Measurements from ENCODE around the gene TMCC1. TPM values are rescaled to one million over a fixed set of nuclear protein-coding genes. Genes with fewer than 3 reads are reported as not detected.

The TMCC1 gene
- total and polyA plus RNA-seq, 10 of the 15 experiments (the other 5 are each of a cell fraction or from before 2014, with no cell fraction given) = 2.3 to 21.1 (median 8.4) TPM

DNA sequence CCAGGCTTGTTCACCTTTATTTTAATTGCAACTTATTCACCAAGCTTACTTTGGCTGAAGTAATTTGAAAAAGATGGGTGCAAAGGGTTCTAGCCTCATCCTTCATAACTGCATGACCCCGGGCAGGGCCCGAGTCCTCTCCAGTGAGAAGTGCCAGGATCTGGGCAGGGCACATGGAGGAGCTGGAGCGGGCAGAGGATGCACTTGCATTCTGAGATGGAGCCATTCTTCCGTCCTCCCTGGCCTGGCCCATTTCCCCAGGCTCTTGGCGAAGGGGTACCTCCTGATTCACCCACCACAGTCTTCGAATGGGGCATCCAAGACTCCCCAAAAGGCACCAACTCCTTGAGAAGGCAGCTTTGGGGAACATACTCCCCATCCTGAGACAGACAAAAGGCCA lies 264.5 kb downstream of the TMCC1 start (continued):
- TF ChIP-seq, protein P1, sequence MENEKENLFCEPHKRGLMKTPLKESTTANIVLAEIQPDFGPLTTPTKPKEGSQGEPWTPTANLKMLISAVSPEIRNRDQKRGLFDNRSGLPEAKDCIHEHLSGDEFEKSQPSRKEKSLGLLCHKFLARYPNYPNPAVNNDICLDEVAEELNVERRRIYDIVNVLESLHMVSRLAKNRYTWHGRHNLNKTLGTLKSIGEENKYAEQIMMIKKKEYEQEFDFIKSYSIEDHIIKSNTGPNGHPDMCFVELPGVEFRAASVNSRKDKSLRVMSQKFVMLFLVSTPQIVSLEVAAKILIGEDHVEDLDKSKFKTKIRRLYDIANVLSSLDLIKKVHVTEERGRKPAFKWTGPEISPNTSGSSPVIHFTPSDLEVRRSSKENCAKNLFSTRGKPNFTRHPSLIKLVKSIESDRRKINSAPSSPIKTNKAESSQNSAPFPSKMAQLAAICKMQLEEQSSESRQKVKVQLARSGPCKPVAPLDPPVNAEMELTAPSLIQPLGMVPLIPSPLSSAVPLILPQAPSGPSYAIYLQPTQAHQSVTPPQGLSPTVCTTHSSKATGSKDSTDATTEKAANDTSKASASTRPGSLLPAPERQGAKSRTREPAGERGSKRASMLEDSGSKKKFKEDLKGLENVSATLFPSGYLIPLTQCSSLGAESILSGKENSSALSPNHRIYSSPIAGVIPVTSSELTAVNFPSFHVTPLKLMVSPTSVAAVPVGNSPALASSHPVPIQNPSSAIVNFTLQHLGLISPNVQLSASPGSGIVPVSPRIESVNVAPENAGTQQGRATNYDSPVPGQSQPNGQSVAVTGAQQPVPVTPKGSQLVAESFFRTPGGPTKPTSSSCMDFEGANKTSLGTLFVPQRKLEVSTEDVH (IDR thresholded peaks at IDR 0.05; ENCODE audit: low read depth, partially characterized antibody) = no peak
- TF ChIP-seq, protein P2, sequence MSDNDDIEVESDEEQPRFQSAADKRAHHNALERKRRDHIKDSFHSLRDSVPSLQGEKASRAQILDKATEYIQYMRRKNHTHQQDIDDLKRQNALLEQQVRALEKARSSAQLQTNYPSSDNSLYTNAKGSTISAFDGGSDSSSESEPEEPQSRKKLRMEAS (IDR thresholded peaks at IDR 0.05; ENCODE audit: low read depth, low read length) = no peak
- no peak for TF ChIP-seq RUNX3 (IDR thresholded peaks at IDR 0.05; ENCODE audit: low read length)
- TF ChIP-seq ATF7 (IDR thresholded peaks at IDR 0.05; ENCODE audit: low read depth) = no peak
- TF ChIP-seq YBX1 (IDR thresholded peaks at IDR 0.05) = no peak
- TF ChIP-seq ASH2L (IDR thresholded peaks at IDR 0.05; ENCODE audit: borderline replicate concordance, low read depth) = no peak

DNA sequence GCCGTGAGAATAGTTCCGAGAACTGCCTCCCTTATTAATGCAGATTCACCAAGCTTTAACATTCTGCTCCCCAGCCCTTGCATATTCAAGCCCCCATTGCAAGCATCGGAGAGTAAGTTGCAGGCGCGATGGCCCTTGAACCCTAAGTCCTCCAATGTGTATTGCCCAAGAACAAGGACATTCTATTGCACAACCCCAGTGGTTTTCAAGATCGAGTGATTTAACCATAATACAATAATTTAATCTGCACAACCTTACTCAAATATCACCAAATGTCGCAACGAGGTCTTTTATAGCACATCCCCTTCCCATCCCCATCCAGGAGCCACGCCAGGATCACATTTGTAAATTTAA lies 265.4 kb downstream of the TMCC1 start:
- POLR2A ChIA-PET = interaction anchor here (1.9 kb wide), 1 partner anchor 264 kb away, joined by 6 read pairs; no protein-coding TSS in a partner anchor
- DNase-seq (ENCODE audit: low read depth, low spot score) = no peak
- peak overlapping the region; percentile 99 for H3K4me2 ChIP-seq (ENCODE audit: control insufficient read depth, insufficient read depth)
- peak overlapping the region; percentile 84; the same call in 1 of the 2 replicates for H3K4me3 ChIP-seq
- SMC1A ChIA-PET (ENCODE audit: uncharacterized antibody, unreplicated experiment) = interaction anchor here (0.9 to 2.1 kb wide), 7 partner anchors 10 to 266 kb away, joined by 3 to 12 read pairs (median 4); partner anchors contain the start of gene TMCC1
- H3K79me2 ChIP-seq (ENCODE audit: control insufficient read depth, insufficient read depth, low read length) = no peaks in the 10 kb centered on the region; the same call in 1 of the 2 replicates
- no peaks in the 10 kb centered on the region for H3K36me3 ChIP-seq (ENCODE audit: control insufficient read depth in 2 of 2, insufficient read depth in 2 of 2, low read length in 1 of 2)
- H3K9ac ChIP-seq (ENCODE audit: control insufficient read depth, insufficient read depth, low read length) = no peak overlapping the region; the same call in 1 of the 2 replicates
- H3K27ac ChIP-seq (ENCODE audit: control insufficient read depth, insufficient read depth) = no peak overlapping the region
- no peaks in the 10 kb centered on the region; the same call in 1 of the 2 replicates for H3K4me1 ChIP-seq (ENCODE audit: control insufficient read depth, insufficient read depth, low read length)
- no peak for ATAC-seq
- no peaks in the 10 kb centered on the region for H4K20me1 ChIP-seq (ENCODE audit: control insufficient read depth, insufficient read depth)
- WGBS (ENCODE audit: insufficient coverage, insufficient replicate concordance, low lambda C conversion rate, missing lambda C conversion rate) = 20% methylated on average over 9 of the region's 9 CpGs
- RAD21 ChIA-PET (ENCODE audit: unreplicated experiment) = interaction anchor here (1.2 to 1.7 kb wide), 4 partner anchors 138 to 314 kb away, joined by 4 to 12 read pairs (median 5); no protein-coding TSS in a partner anchor
- in situ Hi-C loops (cut with MboI) = no loop called here
- no peaks in the 10 kb centered on the region for H3K9me3 ChIP-seq (replicated peaks; ENCODE audit: control insufficient read depth, insufficient read depth, low read length)
- intact Hi-C loops (cut with micrococcal nuclease; ENCODE audit: unreplicated experiment) = loop anchor here (1.0 to 10.0 kb wide), 3 partner anchors 197 to 306 kb away; no protein-coding TSS in a partner anchor
- no peak for FAIRE-seq
- H3K27me3 ChIP-seq (replicated peaks in 1 of 2; ENCODE audit: control insufficient read depth in 2 of 2, insufficient read depth in 2 of 2, low read length in 1 of 2) = no peaks in the 10 kb centered on the region; a peak in 1 of 4 replicates
- BruUV-seq (replicated peaks) = no TSS peak
- peak overlapping the region; percentile 96 for H2AFZ ChIP-seq (ENCODE audit: control insufficient read depth, low read depth, low read length)
- CTCF ChIA-PET = interaction anchor here (1.0 to 4.3 kb wide), 16 partner anchors 10 to 306 kb away, joined by 3 to 30 read pairs (median 4); no protein-coding TSS in a partner anchor
- TF ChIP-seq, protein P3, sequence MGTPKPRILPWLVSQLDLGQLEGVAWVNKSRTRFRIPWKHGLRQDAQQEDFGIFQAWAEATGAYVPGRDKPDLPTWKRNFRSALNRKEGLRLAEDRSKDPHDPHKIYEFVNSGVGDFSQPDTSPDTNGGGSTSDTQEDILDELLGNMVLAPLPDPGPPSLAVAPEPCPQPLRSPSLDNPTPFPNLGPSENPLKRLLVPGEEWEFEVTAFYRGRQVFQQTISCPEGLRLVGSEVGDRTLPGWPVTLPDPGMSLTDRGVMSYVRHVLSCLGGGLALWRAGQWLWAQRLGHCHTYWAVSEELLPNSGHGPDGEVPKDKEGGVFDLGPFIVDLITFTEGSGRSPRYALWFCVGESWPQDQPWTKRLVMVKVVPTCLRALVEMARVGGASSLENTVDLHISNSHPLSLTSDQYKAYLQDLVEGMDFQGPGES (IDR thresholded peaks at IDR 0.05) = no peak
- TF ChIP-seq EP300 (IDR thresholded peaks at IDR 0.05; ENCODE audit: borderline replicate concordance in 1 of 2, control insufficient read depth in 1 of 2, low read depth in 2 of 2, low read length in 2 of 2) (no peak), SRF (IDR thresholded peaks at IDR 0.05; ENCODE audit: low read depth in 2 of 2, low read length in 2 of 2) (no peak), SP1 (IDR thresholded peaks at IDR 0.05; ENCODE audit: low read depth, low read length) (no peak), ZBED1 (IDR thresholded peaks at IDR 0.05; ENCODE audit: borderline replicate concordance) (no peak)
- TF ChIP-seq, protein P4, sequence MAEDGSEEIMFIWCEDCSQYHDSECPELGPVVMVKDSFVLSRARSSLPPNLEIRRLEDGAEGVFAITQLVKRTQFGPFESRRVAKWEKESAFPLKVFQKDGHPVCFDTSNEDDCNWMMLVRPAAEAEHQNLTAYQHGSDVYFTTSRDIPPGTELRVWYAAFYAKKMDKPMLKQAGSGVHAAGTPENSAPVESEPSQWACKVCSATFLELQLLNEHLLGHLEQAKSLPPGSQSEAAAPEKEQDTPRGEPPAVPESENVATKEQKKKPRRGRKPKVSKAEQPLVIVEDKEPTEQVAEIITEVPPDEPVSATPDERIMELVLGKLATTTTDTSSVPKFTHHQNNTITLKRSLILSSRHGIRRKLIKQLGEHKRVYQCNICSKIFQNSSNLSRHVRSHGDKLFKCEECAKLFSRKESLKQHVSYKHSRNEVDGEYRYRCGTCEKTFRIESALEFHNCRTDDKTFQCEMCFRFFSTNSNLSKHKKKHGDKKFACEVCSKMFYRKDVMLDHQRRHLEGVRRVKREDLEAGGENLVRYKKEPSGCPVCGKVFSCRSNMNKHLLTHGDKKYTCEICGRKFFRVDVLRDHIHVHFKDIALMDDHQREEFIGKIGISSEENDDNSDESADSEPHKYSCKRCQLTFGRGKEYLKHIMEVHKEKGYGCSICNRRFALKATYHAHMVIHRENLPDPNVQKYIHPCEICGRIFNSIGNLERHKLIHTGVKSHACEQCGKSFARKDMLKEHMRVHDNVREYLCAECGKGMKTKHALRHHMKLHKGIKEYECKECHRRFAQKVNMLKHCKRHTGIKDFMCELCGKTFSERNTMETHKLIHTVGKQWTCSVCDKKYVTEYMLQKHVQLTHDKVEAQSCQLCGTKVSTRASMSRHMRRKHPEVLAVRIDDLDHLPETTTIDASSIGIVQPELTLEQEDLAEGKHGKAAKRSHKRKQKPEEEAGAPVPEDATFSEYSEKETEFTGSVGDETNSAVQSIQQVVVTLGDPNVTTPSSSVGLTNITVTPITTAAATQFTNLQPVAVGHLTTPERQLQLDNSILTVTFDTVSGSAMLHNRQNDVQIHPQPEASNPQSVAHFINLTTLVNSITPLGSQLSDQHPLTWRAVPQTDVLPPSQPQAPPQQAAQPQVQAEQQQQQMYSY (CRISPR knock-in tag; IDR thresholded peaks at IDR 0.05) = no peak
- TF ChIP-seq, protein P5, sequence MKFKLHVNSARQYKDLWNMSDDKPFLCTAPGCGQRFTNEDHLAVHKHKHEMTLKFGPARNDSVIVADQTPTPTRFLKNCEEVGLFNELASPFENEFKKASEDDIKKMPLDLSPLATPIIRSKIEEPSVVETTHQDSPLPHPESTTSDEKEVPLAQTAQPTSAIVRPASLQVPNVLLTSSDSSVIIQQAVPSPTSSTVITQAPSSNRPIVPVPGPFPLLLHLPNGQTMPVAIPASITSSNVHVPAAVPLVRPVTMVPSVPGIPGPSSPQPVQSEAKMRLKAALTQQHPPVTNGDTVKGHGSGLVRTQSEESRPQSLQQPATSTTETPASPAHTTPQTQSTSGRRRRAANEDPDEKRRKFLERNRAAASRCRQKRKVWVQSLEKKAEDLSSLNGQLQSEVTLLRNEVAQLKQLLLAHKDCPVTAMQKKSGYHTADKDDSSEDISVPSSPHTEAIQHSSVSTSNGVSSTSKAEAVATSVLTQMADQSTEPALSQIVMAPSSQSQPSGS (IDR thresholded peaks at IDR 0.05; ENCODE audit: low read length) = no peak

Data from GM12878 (cell line).